Osteocyte (in vitro differentiated cells): ENCODE results near the gene SUN1. TPM values are rescaled to one million over a fixed set of nuclear protein-coding genes. Genes with fewer than 3 reads are reported as not detected.

Experiments
- DNase-seq: peaks from one replicate; pipeline ENCODE4 v3.0.0; 2021; ENCODE audit warnings: mixed read lengths; ENCODE audit not compliant: unreplicated experiment; ENCODE audit errors: extremely low spot score
- H3K27ac Mint-ChIP-seq: one replicate; pipeline ENCODE4 v1.8.0; 2021; ENCODE audit warnings: mild to moderate bottlenecking, mixed read lengths; ENCODE audit not compliant: unreplicated experiment
- H3K27me3 Mint-ChIP-seq: one replicate; pipeline ENCODE4 v1.8.0; 2021; ENCODE audit warnings: mixed read lengths; ENCODE audit not compliant: unreplicated experiment
- H3K36me3 Mint-ChIP-seq: one replicate; pipeline ENCODE4 v1.8.0; 2021; ENCODE audit warnings: mixed read lengths; ENCODE audit not compliant: unreplicated experiment
- H3K4me1 Mint-ChIP-seq: one replicate; pipeline ENCODE4 v1.8.0; 2021; ENCODE audit warnings: mixed read lengths; ENCODE audit not compliant: unreplicated experiment
- H3K4me3 Mint-ChIP-seq: one replicate; pipeline ENCODE4 v1.8.0; 2021; ENCODE audit warnings: mild to moderate bottlenecking, moderate library complexity, mixed read lengths; ENCODE audit not compliant: unreplicated experiment
- H3K9me3 Mint-ChIP-seq: one replicate; pipeline ENCODE4 v1.8.0; 2021; ENCODE audit warnings: mixed read lengths; ENCODE audit not compliant: unreplicated experiment
- CTCF ChIP-seq: fragments of 200-600 bp; sonication (generic); IDR thresholded peaks from 2 replicates; pipeline ENCODE4 v1.5.0; 2021; ENCODE audit warnings: antibody characterized with exemption, mild to moderate bottlenecking, moderate library complexity
- total RNA-seq: library from RNA; stranded (reverse); gene quantifications from 2 replicates; pipeline ENCODE4 v1.2.1, GENCODE V29; 2021

SUN1 gene
- total RNA-seq, 1 donor from 2014 or later: 212 TPM

DNA sequence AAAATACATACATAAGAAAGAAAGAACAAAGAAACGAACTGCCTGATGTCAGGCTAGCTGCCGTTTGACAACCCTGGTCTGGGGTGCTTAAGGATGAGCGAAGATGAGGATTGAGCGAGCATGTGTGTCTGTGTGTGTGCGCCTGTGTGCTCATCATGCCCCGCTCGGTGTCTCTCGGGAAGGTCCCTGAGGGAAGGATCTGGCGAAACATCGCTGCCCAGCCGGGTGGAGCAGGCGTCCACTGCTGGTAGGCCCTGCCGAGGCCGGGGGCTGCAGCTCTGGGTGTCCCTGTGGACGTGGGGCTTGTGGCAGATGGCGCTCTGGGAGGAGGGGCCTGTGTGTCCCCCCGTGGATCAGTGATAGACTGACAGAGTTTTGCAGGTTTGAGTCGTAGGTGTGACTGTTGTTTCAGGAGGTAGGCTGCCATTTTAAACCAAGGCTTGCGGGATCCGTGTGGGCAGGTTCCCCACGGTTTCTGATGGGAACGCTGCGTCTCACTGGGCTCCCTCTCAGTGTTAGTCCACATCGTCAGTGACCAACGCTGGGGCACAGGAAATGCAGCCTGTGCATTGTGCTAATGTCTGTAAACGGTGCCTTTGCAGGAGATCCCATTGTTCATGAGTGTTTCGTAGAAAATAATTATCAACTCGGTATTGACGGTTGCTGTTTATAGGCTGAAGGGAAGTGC, 5.9 kb upstream of the SUN1 start:
- TF ChIP-seq CTCF: no peak
- H3K27me3 Mint-ChIP-seq: no peaks in the 10 kb centered on the region
- peaks cover 74% of the 10 kb centered on the region for H3K4me1 Mint-ChIP-seq
- no peak for DNase-seq
- no peak overlapping the region for H3K4me3 Mint-ChIP-seq
- H3K27ac Mint-ChIP-seq: peak overlapping the region; percentile 82
- peaks cover 6% of the 10 kb centered on the region for H3K36me3 Mint-ChIP-seq
- no peaks in the 10 kb centered on the region for H3K9me3 Mint-ChIP-seq

DNA sequence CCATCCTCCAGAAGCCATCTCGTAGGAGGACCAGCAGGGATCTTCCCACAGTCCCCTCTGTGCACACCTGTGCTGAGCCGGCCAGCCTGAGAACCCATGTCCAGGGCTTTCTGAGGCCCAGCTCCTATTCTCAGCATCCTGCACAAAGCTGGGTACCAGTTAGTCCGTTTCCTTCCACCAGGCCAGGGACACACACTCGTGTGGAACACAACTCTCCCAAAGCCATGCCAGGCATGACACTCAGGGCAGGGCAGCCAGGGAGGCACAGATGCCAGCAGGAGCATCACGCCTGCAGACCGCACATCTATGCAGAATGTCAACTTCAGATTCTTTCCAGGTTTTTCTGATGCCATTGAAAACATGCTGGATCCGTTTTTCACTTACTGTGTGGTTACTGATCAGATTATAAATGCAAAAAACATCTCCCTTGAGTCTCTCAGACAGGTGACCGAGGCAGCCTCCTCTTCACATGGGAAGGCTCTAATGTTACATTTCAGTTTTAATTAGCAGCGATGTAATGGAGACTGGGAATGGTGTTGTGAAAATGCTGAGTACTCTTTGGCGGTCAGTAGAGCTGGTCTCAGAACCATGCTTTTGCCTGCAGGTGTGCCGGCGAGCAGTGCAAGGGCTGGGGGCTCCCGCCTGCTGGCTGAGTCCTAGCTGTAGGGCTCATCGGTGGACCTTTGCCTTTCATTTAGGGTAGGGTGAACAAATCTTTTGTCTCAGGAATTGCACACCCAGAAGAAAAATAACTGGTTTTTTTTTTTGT, 3.3 kb upstream of the SUN1 start:
- peaks cover 6% of the 10 kb centered on the region for H3K36me3 Mint-ChIP-seq
- H3K4me1 Mint-ChIP-seq: peaks cover 76% of the 10 kb centered on the region
- TF ChIP-seq CTCF: no peak
- no peaks in the 10 kb centered on the region for H3K9me3 Mint-ChIP-seq
- no peak overlapping the region for H3K4me3 Mint-ChIP-seq
- no peak for DNase-seq
- H3K27me3 Mint-ChIP-seq: no peaks in the 10 kb centered on the region
- peak overlapping the region; percentile 98 for H3K27ac Mint-ChIP-seq

DNA sequence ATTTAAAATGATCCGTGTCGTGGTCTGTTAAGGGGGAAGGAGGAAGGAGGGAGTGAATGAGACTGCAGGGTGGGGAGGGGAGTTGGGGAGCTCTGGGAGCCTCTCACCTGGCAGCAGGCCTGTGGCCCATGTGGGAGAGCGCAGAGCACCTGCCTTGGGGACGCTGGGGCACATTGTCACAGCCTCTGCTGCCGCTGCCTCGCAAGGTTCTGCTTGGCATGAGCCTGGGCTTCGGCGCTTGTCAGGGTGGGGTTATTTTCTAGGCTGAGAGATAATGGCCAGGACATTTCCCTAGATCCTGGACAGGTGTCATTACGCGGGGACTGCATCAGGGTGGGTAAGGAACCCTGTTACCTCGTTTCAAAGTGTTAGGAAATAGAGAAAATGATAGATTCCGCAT, 2.2 kb upstream of the SUN1 start:
- no peaks in the 10 kb centered on the region for H3K9me3 Mint-ChIP-seq
- H3K27ac Mint-ChIP-seq: peak overlapping the region; percentile 98
- peaks cover 6% of the 10 kb centered on the region for H3K36me3 Mint-ChIP-seq
- peaks cover 69% of the 10 kb centered on the region for H3K4me1 Mint-ChIP-seq
- no peaks in the 10 kb centered on the region for H3K27me3 Mint-ChIP-seq
- no peak for TF ChIP-seq CTCF
- DNase-seq: no peak
- no peak overlapping the region for H3K4me3 Mint-ChIP-seq

GRCh38 chr7:831596-832166, 595 bp upstream of the SUN1 start:
- Mint-ChIP-seq H3K4me1 (peaks cover 64% of the 10 kb centered on the region), H3K36me3 (peaks cover 11% of the 10 kb centered on the region), H3K27ac (peak overlapping the region; percentile 98), H3K4me3 (peak overlapping the region; percentile 59), H3K9me3 (no peaks in the 10 kb centered on the region), H3K27me3 (no peaks in the 10 kb centered on the region)
- TF ChIP-seq CTCF: no peak
- DNase-seq: no peak

DNA sequence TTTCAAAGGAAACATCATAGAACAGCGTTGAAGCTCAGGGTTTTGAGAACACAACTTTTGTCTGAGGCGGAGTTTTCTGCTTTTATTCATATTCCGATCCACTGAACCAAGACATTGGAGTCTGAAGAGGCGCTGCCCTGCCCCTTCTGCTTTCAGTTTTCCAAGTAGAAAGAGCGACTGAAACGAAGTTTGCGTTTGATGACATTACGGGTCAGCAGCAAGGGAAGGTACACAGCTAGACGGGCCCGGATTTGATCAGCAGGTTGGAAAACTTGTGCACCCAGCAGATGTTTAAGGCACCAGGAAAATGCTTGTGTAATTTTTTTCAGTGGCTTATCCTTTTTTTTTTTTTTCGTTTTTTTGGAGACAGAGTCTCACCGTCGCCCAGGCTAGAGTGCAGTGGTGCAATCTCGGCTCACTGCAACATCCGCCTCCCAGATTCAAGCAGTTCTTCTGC, 720 bp downstream of the SUN1 start:
- H3K9me3 Mint-ChIP-seq: no peaks in the 10 kb centered on the region
- TF ChIP-seq CTCF: no peak
- peaks cover 16% of the 10 kb centered on the region for H3K36me3 Mint-ChIP-seq
- H3K4me1 Mint-ChIP-seq: peaks cover 68% of the 10 kb centered on the region
- H3K27me3 Mint-ChIP-seq: no peaks in the 10 kb centered on the region
- peak overlapping the region; percentile 98 for H3K27ac Mint-ChIP-seq
- no peak for DNase-seq
- H3K4me3 Mint-ChIP-seq: peak overlapping the region; percentile 59
